Peyer's patch (tissue), 4 donors: ENCODE results near the gene MCTP1.

Experiments used
- POLR2A ChIP-seq, 2 donors: fragments of 450-650 bp; IDR thresholded peaks; one replicate each; pipeline ENCODE4 v1.5.1; 2017; ENCODE audit warnings: antibody characterized with exemption in 2 of 2, mild to moderate bottlenecking in 2 of 2, moderate library complexity in 2 of 2
- TF ChIP-seq, protein P1 (sequence below), 6 experiments: fragments of 450-650 bp in 4 of 6; fragments of 200-600 bp in 2 of 6; sonication (generic) in 1 of 6; IDR thresholded peaks; one replicate each; pipeline ENCODE4 v1.5.1; 2017 to 2019; ENCODE audit warnings: antibody characterized with exemption in 6 of 6, mild to moderate bottlenecking in 3 of 6, moderate library complexity in 1 of 6

DNA sequence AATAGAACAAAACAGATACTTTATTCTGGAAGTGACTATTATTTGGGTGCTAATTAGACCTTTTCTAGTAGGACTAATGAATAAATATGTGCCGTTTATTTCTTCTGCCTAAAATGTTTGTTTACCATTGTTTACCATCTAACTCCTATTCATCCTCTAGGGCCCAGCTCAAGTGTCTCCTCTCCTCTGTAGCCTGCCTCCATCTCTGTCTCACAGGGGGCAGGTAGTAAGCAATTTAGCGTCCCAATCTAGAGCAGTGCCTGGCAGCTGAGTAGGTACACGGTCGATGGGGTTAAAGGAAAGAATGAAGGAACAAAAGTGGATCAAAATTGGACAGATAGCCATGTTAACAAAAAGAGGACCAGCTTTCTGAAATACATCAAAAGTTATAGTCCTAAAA, 435.6 kb downstream of the MCTP1 start:
- TF ChIP-seq POLR2A (IDR thresholded peaks at IDR 0.05), result no peak
- TF ChIP-seq, protein P1, sequence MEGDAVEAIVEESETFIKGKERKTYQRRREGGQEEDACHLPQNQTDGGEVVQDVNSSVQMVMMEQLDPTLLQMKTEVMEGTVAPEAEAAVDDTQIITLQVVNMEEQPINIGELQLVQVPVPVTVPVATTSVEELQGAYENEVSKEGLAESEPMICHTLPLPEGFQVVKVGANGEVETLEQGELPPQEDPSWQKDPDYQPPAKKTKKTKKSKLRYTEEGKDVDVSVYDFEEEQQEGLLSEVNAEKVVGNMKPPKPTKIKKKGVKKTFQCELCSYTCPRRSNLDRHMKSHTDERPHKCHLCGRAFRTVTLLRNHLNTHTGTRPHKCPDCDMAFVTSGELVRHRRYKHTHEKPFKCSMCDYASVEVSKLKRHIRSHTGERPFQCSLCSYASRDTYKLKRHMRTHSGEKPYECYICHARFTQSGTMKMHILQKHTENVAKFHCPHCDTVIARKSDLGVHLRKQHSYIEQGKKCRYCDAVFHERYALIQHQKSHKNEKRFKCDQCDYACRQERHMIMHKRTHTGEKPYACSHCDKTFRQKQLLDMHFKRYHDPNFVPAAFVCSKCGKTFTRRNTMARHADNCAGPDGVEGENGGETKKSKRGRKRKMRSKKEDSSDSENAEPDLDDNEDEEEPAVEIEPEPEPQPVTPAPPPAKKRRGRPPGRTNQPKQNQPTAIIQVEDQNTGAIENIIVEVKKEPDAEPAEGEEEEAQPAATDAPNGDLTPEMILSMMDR (IDR thresholded peaks at IDR 0.05), result no peak
